ENCODE data around the gene LTF. TPM values are rescaled to one million over a fixed set of nuclear protein-coding genes. Genes with fewer than 3 reads are reported as not detected.

The LTF gene
- total RNA-seq, 2 experiments from 2014 or later = not detected

DNA sequence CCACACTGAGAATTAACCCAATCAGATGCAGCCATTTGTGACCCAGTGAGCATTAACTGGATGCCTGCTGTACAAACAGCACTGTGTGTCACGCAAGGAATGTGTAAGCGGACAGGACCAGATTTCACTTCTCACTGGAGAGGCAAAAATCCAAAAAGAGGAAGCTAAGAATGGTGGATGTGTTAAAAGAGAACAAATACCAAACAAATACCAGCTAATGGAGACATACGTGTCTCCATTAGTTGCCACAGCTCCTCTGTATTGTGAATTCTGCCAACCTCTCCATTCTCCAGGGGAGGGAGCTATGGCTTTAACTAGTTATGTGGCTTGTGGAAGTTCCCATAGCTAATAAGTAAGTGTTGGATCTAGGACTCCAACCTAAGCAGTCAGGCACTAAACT lies 2.6 kb downstream of the LTF start:
- ChIA-PET CTCF (interaction anchor here (3.7 kb wide), 1 partner anchor 27 kb away, joined by 21 read pairs; no protein-coding TSS in a partner anchor), POLR2A (no interaction called here)
- no peaks in the 10 kb centered on the region for H3K9me3 Mint-ChIP-seq
- no peaks in the 10 kb centered on the region for H3K36me3 Mint-ChIP-seq (ENCODE audit: low read depth)
- no peak for DNase-seq
- peaks cover 72% of the 10 kb centered on the region for H3K27me3 Mint-ChIP-seq
- peaks cover 2% of the 10 kb centered on the region for H3K4me1 Mint-ChIP-seq
- H3K4me3 Mint-ChIP-seq = no peak overlapping the region
- H3K27ac Mint-ChIP-seq = no peak overlapping the region

DNA sequence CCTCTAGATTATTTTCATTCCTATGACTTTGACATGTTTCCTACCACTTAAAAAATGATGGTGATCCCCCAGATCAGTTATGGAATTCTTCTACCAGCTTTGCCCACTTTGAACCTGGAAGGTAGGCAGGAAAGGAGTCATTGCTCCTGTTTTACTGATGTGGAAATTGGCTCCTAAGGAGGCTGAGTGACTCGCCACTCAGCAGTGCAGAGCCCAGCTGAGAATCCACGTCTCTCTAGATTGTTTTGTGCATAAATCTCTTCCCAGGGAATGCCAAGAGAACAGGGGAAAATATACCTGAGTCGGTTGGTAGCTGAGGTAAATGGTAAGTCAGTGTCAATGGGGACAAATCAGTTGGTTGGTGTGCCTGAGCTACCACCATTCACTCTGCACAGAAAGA lies 4.7 kb downstream of the LTF start:
- Mint-ChIP-seq H3K36me3 (ENCODE audit: low read depth) (no peaks in the 10 kb centered on the region), H3K4me3 (no peak overlapping the region), H3K9me3 (no peaks in the 10 kb centered on the region), H3K27ac (no peak overlapping the region), H3K27me3 (peaks cover 59% of the 10 kb centered on the region), H3K4me1 (peaks cover 2% of the 10 kb centered on the region)
- DNase-seq = no peak
- CTCF ChIA-PET = interaction anchor here (1.5 kb wide), 1 partner anchor 10 kb away, joined by 6 read pairs; no protein-coding TSS in a partner anchor
- POLR2A ChIA-PET = no interaction called here

DNA sequence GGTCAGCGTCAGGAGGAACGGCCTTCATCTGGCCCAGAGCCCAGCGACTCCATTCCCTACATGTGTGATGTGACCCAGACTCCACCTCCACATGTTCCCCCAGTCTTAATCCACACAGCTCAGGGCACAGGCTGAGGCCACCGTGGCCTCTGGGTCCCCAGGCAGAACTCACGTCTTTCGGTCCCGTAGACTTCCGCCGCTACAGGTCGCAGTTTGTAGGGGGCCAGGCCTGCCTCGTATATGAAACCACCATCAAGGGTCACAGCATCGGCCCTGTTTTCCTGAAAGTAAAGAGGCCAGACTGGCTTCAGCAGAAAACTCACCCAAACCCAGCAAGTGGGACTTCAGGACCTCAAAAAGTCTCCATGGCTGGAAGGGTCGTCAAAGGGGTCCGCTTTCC lies 8.6 kb downstream of the LTF start:
- no peak for DNase-seq
- no peak overlapping the region for H3K4me3 Mint-ChIP-seq
- H3K27me3 Mint-ChIP-seq = peaks cover 48% of the 10 kb centered on the region
- H3K9me3 Mint-ChIP-seq = no peaks in the 10 kb centered on the region
- no peaks in the 10 kb centered on the region for H3K36me3 Mint-ChIP-seq (ENCODE audit: low read depth)
- ChIA-PET CTCF (no interaction called here), POLR2A (no interaction called here)
- no peak overlapping the region for H3K27ac Mint-ChIP-seq
- H3K4me1 Mint-ChIP-seq = peaks cover 2% of the 10 kb centered on the region

DNA sequence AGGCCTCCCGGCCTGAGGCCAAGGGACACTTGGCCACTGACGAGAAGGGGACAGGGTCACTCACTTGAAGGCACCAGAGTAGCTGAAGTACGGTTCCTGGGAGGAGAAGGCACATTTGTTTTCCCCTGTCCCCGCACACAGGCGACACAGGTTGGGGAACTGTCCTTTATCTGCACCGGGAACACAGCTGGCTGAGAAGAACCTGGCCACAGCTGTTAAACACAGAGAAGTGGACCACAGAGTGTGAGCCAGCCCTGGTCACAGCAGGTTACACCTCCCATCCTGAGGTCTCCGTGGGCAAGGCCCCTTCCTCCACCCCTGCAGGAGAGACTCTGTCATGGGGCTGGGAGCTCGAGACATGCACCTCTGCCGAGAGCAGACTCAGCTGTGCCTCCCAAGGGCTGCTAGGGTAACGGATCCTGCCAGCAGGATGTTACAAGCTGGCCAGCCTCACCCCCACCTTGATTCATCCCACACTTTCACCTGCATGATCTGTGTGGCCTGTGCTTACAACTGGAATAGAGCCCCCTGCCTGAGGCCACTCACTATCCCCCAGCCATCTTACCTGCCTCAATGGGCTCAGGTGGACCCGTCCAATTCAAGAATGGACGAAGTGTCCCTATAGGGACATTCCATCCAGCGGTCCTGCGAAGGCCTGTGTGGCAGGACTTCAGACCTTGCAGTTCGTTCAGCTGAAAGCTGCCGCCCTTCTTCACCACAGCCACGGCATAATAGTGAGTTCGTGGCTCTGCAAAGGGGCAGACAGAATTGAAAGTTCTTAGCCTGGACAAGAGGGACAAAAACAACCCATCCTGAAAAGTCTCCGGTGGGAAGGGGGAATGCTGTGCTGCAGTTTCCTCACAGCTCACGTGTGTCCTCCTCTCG lies 9.2 kb downstream of the LTF start:
- no peak overlapping the region for H3K27ac Mint-ChIP-seq
- ChIA-PET CTCF (interaction anchor here (1.0 kb wide), 1 partner anchor 30 kb away, joined by 3 read pairs; no protein-coding TSS in a partner anchor), POLR2A (no interaction called here)
- H3K4me1 Mint-ChIP-seq = peaks cover 2% of the 10 kb centered on the region
- H3K27me3 Mint-ChIP-seq = peaks cover 45% of the 10 kb centered on the region
- H3K36me3 Mint-ChIP-seq (ENCODE audit: low read depth) = no peaks in the 10 kb centered on the region
- DNase-seq = no peak
- no peak overlapping the region for H3K4me3 Mint-ChIP-seq
- H3K9me3 Mint-ChIP-seq = no peaks in the 10 kb centered on the region

DNA sequence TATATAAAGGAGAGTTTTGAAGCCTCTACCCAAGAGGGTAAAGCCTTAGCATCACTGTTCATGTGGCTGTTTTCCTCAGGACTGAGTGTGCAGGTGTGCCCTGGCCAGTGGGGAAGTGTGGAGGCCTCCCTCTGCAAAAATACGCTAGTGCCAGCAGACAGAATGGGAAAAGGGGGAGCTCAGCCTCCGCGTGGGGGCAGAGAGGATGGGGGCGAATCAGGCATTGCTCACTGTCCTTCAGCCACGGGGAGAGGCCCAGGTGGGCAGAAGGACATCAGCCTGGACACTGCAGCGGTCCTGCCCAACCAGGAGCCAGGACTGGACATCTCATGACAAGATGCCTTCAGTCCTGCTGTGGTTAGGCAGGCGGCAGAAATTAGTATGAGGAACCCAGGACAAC lies 10.1 kb downstream of the LTF start:
- no peak for DNase-seq
- no peak overlapping the region for H3K27ac Mint-ChIP-seq
- no peak overlapping the region for H3K4me3 Mint-ChIP-seq
- H3K4me1 Mint-ChIP-seq = peaks cover 2% of the 10 kb centered on the region
- no peaks in the 10 kb centered on the region for H3K9me3 Mint-ChIP-seq
- POLR2A ChIA-PET = no interaction called here
- CTCF ChIA-PET = no interaction called here
- no peaks in the 10 kb centered on the region for H3K36me3 Mint-ChIP-seq (ENCODE audit: low read depth)
- peaks cover 37% of the 10 kb centered on the region for H3K27me3 Mint-ChIP-seq

DNA sequence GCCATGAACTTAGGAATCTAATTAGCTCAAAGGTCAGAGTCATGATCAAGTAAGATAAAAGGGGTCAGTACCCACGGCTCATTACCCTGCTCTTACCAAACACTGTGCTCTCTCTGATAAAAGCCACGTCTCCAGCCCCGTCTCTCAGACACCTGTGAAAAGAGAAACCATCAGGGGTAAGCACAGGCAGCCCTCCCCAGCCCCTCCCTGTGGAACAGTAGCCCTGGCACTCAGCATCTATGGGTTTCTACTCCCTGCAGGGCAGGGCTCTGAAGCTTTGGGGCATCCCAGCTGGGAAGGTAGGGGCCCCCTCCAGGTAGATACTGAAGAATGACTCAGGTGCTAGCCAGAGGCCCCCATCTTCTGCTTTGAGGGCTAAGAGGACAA lies 10.5 kb downstream of the LTF start:
- Mint-ChIP-seq H3K9me3 (no peaks in the 10 kb centered on the region), H3K27me3 (peaks cover 33% of the 10 kb centered on the region), H3K4me1 (peaks cover 2% of the 10 kb centered on the region), H3K27ac (no peak overlapping the region), H3K36me3 (ENCODE audit: low read depth) (no peaks in the 10 kb centered on the region), H3K4me3 (no peak overlapping the region)
- DNase-seq = no peak
- ChIA-PET CTCF (interaction anchor here (0.6 kb wide), 1 partner anchor 715 kb away, joined by 4 read pairs; no protein-coding TSS in a partner anchor), POLR2A (no interaction called here)

DNA sequence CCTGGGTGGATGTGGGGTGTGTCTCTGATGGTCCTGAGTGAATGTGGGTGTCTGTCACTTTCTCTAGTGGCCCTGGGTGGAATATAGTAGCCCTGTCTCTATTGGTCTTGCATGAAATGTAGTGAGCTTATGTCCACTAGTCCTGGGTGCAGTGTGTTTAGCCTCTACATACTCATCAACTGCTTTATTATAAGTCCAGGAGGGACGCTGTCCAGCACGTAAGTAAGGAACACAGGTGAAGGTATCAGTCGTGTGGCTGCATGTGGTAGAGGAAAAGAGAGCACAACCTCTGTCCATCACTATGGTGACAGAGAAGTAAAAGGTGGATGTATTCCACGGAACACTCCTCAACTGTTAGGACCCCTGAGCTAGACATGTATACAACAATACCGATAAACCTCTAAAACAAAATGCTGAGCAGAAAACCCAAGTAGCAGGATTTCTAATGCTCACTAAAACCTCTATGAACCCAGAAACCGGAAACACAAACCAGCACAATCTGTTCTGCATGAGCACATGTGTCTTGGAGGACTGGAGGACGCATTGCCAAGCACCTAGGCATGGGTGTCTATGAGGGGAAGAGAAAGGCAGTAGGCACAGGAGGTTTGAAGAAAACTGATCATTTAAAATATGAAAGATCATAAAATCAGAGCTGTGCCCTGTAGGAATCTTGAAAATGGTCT lies 11.0 kb downstream of the LTF start:
- DNase-seq = no peak
- Mint-ChIP-seq H3K27ac (no peak overlapping the region), H3K4me3 (no peak overlapping the region), H3K36me3 (ENCODE audit: low read depth) (no peaks in the 10 kb centered on the region), H3K27me3 (peaks cover 30% of the 10 kb centered on the region), H3K9me3 (no peaks in the 10 kb centered on the region), H3K4me1 (peaks cover 2% of the 10 kb centered on the region)
- ChIA-PET POLR2A (no interaction called here), CTCF (interaction anchor here (0.6 kb wide), 1 partner anchor 715 kb away, joined by 4 read pairs; no protein-coding TSS in a partner anchor)

DNA sequence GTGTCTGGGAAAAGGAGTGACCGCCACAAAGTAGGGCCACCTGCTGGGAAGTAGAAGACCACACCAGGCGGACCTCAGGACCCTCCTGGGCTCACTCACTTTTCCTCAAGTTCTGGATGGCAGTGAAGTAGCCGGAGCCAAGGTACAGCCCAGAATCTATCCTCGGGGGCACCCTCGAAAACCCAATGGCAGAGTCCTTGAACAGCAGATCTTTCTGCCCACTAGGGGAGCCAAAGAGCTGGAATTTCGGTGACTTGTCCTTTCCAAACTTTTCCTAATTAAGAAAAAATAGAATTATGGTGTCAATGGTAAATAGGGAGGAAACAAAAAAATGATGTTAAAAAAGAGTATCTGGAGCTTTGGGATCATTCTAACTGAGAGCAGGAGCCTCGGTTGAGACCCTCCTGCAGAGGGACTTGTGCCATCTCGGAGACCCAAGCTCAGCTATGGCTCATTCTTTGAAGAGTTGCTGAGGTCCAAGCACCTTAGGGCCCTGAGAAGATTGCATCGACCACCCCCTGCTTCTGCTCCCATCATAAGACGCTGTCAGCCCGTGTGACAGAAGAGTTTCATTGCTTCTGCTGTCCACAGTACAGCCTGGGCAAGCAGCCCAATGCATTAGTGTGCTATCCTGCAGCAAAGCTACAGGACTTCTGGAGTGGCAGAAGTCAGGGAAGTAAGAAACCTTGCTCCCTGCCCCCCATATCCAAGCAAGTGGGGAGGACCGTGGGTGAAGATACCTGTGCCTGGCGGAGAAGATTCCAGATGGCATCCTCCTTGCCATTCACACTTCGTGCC lies 14.8 kb downstream of the LTF start:
- no peak for DNase-seq
- Mint-ChIP-seq H3K9me3 (no peaks in the 10 kb centered on the region), H3K4me1 (peaks cover 2% of the 10 kb centered on the region), H3K27me3 (peaks cover 33% of the 10 kb centered on the region), H3K36me3 (ENCODE audit: low read depth) (no peaks in the 10 kb centered on the region), H3K4me3 (no peak overlapping the region), H3K27ac (no peak overlapping the region)
- ChIA-PET CTCF (interaction anchor here (0.9 to 1.4 kb wide), 5 partner anchors 11 to 116 kb away, joined by 3 to 4 read pairs (median 3); partner anchors contain the start of genes LRRC2 and LTF), POLR2A (no interaction called here)

DNA sequence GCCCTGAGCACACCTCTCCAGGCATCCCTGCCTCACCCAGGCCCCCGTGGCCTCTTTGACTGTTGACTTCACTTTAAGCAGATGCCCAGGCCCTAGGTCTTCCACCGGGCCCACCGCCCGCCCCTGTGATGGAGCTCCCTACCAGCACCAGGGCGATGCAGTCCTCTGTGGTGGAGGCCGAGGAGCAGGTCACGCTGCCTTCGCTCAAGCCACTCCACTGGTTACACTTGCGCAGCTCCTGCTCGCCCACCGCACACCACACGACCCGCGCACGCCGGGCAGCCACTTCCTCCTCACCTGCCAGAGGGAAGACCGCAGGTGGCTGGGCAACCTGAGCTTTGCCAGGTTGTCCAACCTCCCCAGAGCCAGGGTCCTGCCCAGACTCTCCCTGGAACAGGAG lies 16.0 kb downstream of the LTF start:
- Mint-ChIP-seq H3K4me3 (no peak overlapping the region), H3K27ac (no peak overlapping the region), H3K27me3 (peaks cover 30% of the 10 kb centered on the region), H3K36me3 (ENCODE audit: low read depth) (no peaks in the 10 kb centered on the region), H3K4me1 (peaks cover 9% of the 10 kb centered on the region), H3K9me3 (no peaks in the 10 kb centered on the region)
- no peak for DNase-seq
- ChIA-PET CTCF (no interaction called here), POLR2A (no interaction called here)

DNA sequence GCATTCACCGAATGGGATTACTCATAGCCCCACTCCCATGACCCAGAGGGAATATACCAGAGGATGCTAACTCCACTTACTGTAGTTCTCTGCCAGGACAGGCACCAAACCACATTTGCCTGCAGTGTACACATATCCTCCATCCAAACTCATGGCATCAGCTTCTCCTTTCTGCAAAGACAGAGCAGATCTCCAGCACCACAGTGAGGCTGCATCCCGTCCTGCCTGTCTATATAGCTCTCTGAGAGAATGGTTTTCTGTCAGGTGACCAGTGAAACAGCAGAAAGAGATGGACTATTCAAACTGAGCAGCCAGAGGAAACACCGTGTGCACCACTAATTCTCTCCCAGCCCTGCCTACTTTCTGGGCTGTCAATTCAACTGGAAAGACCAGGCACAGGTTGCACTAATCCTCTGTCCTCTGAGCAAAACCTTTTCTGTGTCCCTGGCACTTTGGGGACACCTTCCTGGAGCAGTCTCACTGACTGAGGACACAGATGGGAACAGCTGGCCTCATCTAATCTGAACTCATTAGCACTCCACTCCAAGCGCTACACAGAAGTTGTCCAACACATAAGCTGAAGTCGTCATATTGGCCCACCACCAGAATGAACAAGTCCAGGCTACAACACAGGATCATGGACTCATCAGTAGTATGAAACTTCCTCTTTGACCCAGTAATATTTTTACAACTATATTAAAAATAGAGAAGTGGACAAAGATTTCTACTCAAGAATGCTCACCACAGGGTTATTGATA lies 17.3 kb downstream of the LTF start:
- Mint-ChIP-seq H3K9me3 (no peaks in the 10 kb centered on the region), H3K4me3 (no peak overlapping the region), H3K27me3 (peaks cover 20% of the 10 kb centered on the region), H3K27ac (no peak overlapping the region), H3K36me3 (ENCODE audit: low read depth) (no peaks in the 10 kb centered on the region), H3K4me1 (peaks cover 8% of the 10 kb centered on the region)
- DNase-seq = no peak
- ChIA-PET POLR2A (no interaction called here), CTCF (interaction anchor here (0.5 kb wide), 1 partner anchor 617 kb away, joined by 3 read pairs; no protein-coding TSS in a partner anchor)

DNA sequence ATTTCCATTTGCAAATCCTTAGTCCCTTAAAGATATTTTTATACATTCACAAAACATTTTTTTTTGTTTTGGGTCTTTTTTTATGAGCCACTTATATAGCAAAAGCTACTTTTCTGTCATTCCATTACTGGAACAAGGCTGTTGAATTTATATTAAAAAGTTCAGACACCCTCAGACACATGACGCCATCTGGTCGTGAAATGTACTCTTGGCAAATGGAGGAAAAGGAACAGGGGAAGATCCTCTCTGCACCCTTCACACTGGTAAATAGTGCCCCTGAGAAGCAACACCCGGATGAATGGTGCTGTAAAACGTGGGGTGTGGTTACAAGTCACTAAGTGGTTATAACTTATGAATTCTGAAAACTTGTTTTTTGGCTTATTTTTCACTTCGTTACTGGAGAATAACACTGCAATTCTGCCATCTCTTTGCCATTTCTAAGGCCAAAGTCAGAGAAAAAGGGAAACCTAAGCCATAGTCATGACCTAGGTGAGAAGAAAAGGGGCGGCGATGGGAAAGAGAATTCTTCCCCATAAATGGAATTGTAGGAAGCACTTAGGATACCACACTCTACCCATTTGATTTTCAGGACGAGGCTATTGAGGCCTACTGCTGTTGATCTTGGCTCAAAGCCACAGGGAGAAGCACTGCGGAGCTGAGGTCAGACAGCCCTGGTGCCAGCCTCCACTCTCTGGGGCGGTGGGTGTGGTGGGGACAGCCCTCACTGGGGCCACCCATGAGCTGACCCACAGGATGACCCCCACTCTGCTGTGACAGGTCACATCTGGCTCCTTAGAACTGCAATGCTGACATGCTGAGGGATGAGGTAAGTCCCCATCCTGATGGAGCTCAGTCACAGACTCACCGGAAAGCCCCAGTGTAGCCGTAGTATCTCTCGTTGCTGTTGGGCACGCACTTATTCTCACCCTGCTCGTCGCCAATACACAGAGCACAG lies 21.9 kb downstream of the LTF start:
- Mint-ChIP-seq H3K27ac (no peak overlapping the region), H3K9me3 (no peaks in the 10 kb centered on the region), H3K36me3 (ENCODE audit: low read depth) (no peaks in the 10 kb centered on the region), H3K27me3 (peaks cover 13% of the 10 kb centered on the region), H3K4me3 (no peak overlapping the region), H3K4me1 (peaks cover 33% of the 10 kb centered on the region)
- no peak for DNase-seq
- ChIA-PET CTCF (interaction anchor here (0.5 to 1.0 kb wide), 4 partner anchors 187 to 1166 kb away, joined by 3 read pairs; no protein-coding TSS in a partner anchor), POLR2A (interaction anchor here (0.6 kb wide), 1 partner anchor 344 kb away, joined by 5 read pairs; no protein-coding TSS in a partner anchor)

Data from activated CD4-positive, alpha-beta T cell treated with anti-CD3 and anti-CD28 coated beads, Interleukin-2, amount 10 ng/mL, durations not matched to agents 7 days and 5 days (primary cell).